Measurements from ENCODE around the gene PRSS23.
"Not testable (repeated sequence)": the region's sequence is repeated elsewhere in the genome, so short reads cannot be mapped to it uniquely, and the experiment has no call there.

PRSS23 gene

DNA sequence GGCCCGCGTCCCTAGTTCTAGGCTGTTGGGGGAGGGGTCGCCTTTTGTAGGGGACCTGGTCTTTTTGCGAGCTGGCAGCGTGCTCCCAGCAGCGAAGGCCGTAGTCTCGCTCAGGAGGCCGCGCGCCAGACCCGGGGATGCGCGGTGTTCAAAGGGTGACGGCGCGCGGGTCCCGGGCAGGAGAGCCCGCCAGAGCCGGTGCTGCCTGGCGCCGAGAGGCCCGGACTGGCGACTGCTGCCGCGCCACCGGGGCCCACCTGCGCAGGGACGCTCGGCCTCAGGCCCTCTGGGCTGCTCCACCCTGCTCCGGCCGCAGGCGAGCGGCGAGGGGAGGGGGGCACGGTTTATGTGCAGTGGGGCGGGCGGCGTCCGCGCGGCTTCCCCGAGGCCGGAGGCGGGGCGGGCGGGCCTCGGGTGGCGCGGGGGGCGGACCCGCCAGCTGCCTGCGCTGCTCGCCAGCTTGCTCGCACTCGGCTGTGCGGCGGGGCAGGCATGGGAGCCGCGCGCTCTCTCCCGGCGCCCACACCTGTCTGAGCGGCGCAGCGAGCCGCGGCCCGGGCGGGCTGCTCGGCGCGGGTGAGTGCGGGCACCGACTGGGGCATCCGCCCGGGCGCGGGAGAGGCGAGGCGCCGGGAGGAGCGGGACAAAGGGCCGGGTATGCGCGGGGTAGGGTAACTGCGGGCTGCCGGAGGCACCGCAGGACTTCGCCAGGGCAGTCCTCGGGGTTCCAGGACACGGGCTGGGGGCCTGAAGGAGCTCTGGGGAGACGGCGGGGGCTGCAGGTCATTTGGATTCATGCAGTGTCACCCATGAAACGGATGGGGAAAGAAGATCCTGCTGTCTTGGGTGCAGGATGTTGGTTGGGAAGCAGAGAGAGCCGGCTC, at the start of gene PRSS23:
Gene PRSS23, plus strand, starts transcription at position 467 of the 884 bp plus-strand sequence. CDS start 7,102 bp downstream, outside the sequence.
- peak; percentile 32 for DNase-seq

DNA sequence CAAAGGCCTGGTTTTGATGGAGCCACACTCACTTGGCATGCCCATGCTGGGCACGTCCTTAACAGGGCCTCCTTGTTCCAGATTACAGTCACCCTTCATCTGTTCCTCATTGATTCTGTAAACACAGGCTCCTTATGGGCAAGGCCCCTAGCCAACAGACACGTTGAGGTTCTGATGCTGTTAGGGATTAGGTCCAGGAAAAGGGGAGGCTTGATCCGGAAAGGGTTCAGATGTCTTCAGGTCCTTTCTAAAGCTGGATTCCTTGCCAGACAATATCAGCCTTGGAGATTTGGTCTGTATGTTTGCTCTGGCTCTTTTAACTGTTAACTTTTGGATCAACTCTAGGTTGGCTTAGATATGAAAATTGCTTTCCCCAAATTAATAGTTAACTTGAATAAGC, 46.9 kb upstream of the PRSS23 start:
- DNase-seq = no peak

DNA sequence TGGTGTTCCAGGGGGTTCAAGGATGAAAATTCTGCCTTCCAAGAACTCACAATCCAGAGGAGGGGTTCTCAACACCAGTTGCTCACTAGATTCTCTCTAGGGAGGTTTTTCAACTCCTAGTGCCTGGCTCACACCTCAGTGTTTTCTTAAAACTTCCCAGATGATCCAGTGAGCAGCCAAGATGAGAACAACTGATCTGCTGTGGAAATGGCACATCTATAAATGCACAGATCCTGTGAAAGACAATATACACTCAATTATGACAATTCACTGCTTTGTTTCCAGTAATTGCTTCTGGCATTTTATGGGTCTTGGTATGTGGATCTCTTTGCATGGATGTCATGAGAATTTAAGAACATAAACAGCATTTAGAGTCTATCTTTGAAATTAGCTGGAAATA, 45.2 kb upstream of the PRSS23 start:
- no peak for DNase-seq

GRCh38 chr11:86758171-86758570, 42.2 kb upstream of the PRSS23 start:
- DNase-seq = no peak

GRCh38 chr11:86760577-86760976, 39.8 kb upstream of the PRSS23 start:
- no peak for DNase-seq

DNA sequence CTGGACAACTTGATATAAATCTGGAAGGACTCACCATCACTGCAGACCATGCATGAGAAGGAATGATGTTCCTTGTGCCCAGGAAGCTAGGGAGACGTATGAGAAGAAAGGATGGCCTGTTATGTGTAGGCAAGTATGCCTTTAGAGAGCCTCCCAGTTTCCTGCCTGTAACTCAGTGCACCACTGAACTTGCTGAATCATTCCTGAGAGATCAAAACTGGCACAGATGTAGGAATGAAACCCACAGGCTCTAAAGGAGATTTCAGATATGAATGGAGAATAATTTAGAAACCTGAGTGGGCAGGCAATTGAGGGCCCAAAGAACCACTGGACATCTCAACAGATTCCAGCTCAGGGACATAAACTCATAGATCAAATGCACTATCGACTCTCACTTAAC, 38.4 kb upstream of the PRSS23 start:
- no peak for DNase-seq

- DNase-seq = no peak
Observed at GRCh38 chr11:86765203-86765602, 35.1 kb upstream of the PRSS23 start.

DNA sequence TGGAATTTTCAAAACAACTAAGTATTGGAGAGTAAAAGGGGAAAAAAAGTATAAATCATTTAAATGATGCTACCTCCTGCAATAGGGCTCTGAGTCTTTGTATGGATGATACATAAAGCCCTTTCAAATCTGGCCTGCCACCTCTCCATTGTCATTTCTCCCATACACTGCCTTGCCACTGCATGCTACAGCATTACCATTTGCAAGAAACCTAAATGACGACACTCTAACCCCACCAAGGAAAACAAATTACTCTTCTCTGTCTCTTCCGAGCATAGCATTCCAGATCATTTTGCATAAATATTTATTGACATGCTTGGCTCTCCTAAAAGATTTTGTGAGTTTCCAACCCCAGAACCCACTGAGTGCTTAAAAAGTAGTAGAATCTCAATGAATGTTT, 34.5 kb upstream of the PRSS23 start:
- no peak for DNase-seq

DNA sequence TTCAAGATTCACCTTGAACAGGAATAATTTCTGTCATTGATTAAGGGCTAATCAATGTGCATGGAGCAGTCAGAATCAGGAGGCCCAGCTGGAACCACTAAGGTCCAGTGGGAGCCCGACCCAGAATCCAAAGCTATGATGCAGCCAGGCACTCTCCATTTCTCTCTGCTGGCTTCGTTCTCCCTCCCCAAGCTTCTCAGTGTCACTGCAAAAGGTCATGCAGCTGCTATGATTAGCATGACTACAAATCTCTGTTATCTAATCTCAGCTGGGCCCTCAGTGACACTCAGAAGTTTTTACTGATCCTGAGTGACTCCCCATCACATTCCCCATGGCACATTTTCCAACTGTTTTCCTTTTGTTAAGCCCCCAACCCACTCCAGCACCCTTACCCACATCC, 31.1 kb upstream of the PRSS23 start:
- DNase-seq = no peak

- DNase-seq = not testable (repeated sequence)
Observed at GRCh38 chr11:86770473-86771027, 29.8 kb upstream of the PRSS23 start.

DNA sequence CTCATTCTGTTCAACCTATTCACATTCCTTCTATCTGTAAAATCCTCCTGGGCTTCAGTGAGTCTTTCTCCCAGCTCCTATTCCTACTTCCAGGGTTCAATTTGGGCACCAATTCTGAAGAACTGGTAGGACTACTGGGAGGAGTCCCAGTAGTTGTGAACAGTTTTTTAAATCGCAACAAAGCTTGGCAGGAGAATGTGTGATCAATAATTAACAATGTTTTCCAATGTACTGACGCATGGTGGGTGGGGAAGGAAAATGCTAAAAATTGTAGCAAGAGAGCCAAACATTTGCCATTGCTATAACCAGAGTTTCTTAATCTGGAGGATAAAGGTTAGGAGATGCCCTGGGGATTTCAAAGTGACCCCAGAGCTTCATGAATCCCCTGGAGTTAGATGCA, 27.3 kb upstream of the PRSS23 start:
- no peak for DNase-seq

- no peak for DNase-seq
Observed at GRCh38 chr11:86773513-86774252, 26.7 kb upstream of the PRSS23 start.

DNA sequence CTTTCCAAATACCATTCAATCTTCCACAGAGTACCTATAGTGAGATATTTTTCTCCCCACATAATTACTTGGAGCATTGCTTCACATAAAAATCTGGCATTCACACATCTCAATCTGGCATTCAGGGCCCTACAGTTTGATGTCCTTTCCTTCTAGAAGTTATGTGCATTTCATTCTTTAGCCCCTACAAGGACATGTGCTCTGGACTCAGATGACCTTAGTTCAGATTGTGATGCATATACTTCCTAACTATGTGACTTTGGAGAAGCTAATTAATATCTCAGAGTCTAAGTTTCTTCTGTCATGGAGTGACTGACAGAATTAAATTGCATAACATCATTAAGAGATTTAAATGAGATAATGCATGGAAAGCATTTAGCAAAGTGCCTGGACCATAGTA, 25.9 kb upstream of the PRSS23 start:
- DNase-seq = no peak

GRCh38 chr11:86775361-86775760, 25.0 kb upstream of the PRSS23 start:
- DNase-seq = no peak

GRCh38 chr11:86781546-86781945, 18.8 kb upstream of the PRSS23 start:
- no peak for DNase-seq

GRCh38 chr11:86782742-86783141, 17.6 kb upstream of the PRSS23 start:
- no peak for DNase-seq

GRCh38 chr11:86783661-86784060, 16.7 kb upstream of the PRSS23 start:
- no peak for DNase-seq

GRCh38 chr11:86784241-86784681, 16.1 kb upstream of the PRSS23 start:
- DNase-seq = no peak

- DNase-seq = no peak
Observed at GRCh38 chr11:86785576-86785975, 14.8 kb upstream of the PRSS23 start.

DNA sequence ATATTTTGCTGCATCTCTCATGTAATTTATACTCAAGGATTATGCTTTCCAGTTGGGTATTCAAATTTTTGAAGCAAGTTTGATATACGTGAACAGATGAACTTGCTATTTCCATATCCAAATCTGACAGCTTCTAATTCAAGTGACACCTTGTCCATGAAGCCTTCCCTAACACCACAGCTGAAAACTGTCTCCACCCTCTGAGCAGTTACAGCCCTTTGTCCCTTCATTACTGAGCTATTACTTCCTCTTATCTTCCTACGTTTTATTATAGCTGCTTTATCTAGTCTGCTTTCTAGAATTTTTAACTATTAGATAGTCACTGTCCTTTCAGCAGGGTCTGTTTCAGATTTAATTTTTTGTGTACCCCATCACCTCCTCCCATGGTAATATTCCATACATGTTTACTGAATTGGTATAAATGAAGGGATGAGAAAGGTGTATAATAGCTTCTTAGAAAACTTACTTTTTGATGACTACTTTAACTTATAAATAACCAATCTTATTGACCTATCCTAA, 13.3 kb upstream of the PRSS23 start:
- DNase-seq = no peak

- no peak for DNase-seq
Observed at GRCh38 chr11:86787656-86788055, 12.7 kb upstream of the PRSS23 start.

- no peak for DNase-seq
Observed at GRCh38 chr11:86790195-86790725, 10.1 kb upstream of the PRSS23 start.
